Measurements from ENCODE around the gene RABGEF1.
"Not testable (repeated sequence)": the region's sequence is repeated elsewhere in the genome, so short reads cannot be mapped to it uniquely, and the experiment has no call there.

RABGEF1 gene

GRCh38 chr7:66779669-66780409 is 39.3 kb downstream of the RABGEF1 start:
- Mint-ChIP-seq H3K36me3 (peaks cover 37% of the 10 kb centered on the region), H3K4me3 (no peak overlapping the region), H3K9me3 (no peaks in the 10 kb centered on the region), H3K27ac (no peak overlapping the region), H3K4me1 (peaks cover 7% of the 10 kb centered on the region), H3K27me3 (no peaks in the 10 kb centered on the region)
- no peak for ATAC-seq (ENCODE audit: low read depth)
- DNase-seq (ENCODE audit: low spot score in 2 of 2), result no peak

GRCh38 chr7:66781408-66782090 is 41.0 kb downstream of the RABGEF1 start:
- H3K36me3 Mint-ChIP-seq, result peaks cover 30% of the 10 kb centered on the region
- H3K27me3 Mint-ChIP-seq, result no peaks in the 10 kb centered on the region
- DNase-seq (ENCODE audit: low spot score in 2 of 2) (no peak), ATAC-seq (ENCODE audit: low read depth) (no peak)
- H3K9me3 Mint-ChIP-seq, result no peaks in the 10 kb centered on the region
- H3K27ac Mint-ChIP-seq, result peak overlapping the region; percentile 81
- peaks cover 7% of the 10 kb centered on the region for H3K4me1 Mint-ChIP-seq
- H3K4me3 Mint-ChIP-seq, result no peak overlapping the region

GRCh38 chr7:66782875-66783274 is 42.3 kb downstream of the RABGEF1 start:
- H3K4me1 Mint-ChIP-seq; DNase-seq (ENCODE audit: low spot score in 2 of 2); H3K27me3 Mint-ChIP-seq; H3K9me3 Mint-ChIP-seq; H3K27ac Mint-ChIP-seq; H3K4me3 Mint-ChIP-seq; ATAC-seq (ENCODE audit: low read depth): not testable (repeated sequence)
- peaks cover 26% of the 10 kb centered on the region for H3K36me3 Mint-ChIP-seq

DNA sequence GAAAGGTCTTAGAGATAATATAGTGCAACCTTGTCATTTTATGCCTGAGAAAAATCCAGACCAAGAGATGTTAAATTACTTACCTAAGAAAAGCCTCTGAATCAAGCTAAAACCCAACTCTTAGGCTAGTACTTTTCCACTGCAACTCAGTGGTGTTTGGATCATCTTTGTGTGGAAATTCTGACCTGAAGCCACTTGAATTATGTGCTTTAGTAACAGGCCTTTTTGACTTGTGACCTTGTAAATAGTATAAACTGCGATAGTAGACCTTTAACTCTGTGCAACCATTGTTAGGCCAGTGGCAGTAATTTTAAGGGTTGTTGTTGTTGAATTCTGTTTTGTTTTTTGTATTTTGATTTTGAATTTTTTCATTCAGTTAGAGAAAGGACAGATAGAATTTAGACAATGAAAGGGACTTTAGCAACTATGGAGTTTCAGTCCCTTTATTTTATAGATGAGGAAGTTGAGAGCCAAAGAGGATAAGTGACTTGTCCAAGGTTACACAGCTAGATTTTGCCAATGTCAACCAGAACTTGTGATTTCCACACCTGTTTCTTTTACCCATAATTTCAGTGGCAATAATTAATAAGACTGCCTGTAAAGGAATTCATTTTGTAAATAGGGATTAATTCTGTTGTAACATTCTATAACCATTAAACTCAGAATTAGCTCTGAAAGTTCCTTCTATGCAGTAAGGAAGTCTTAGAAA is 43.5 kb downstream of the RABGEF1 start:
- H3K27ac Mint-ChIP-seq; DNase-seq (ENCODE audit: low spot score in 2 of 2); H3K4me3 Mint-ChIP-seq; H3K4me1 Mint-ChIP-seq; H3K27me3 Mint-ChIP-seq; H3K9me3 Mint-ChIP-seq; ATAC-seq (ENCODE audit: low read depth): not testable (repeated sequence)
- H3K36me3 Mint-ChIP-seq, result peaks cover 24% of the 10 kb centered on the region

GRCh38 chr7:66790196-66790595 is 49.7 kb downstream of the RABGEF1 start:
- Mint-ChIP-seq H3K27ac (peak overlapping the region; percentile 50), H3K9me3 (no peaks in the 10 kb centered on the region), H3K4me1 (peaks cover 2% of the 10 kb centered on the region), H3K4me3 (no peak overlapping the region), H3K36me3 (peaks cover 23% of the 10 kb centered on the region), H3K27me3 (no peaks in the 10 kb centered on the region)
- no peak for DNase-seq (ENCODE audit: low spot score in 2 of 2)
- no peak for ATAC-seq (ENCODE audit: low read depth)

DNA sequence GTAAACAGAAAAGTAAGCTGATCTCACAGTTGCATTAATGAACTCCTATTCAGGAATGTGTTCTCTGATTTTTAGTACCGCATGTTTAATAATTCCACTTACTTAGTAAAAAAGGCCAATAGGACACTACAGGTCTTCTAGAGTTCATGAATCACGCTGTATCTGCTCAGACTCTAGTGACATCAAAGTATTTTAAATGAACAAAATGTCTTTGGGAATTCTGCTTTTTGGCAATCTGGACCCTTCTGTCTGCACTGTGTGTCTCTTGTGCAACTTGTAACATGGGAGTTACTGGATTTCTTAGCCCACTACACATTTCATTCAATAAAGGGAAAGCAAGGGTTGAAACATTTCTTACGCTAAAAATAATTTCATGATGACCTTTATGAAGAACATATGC is 50.2 kb downstream of the RABGEF1 start:
- Mint-ChIP-seq H3K27ac (no peak overlapping the region), H3K9me3 (no peaks in the 10 kb centered on the region), H3K4me3 (no peak overlapping the region), H3K36me3 (peaks cover 23% of the 10 kb centered on the region), H3K27me3 (no peaks in the 10 kb centered on the region), H3K4me1 (peaks cover 2% of the 10 kb centered on the region)
- ATAC-seq (ENCODE audit: low read depth) (no peak), DNase-seq (ENCODE audit: low spot score in 2 of 2) (no peak)

DNA sequence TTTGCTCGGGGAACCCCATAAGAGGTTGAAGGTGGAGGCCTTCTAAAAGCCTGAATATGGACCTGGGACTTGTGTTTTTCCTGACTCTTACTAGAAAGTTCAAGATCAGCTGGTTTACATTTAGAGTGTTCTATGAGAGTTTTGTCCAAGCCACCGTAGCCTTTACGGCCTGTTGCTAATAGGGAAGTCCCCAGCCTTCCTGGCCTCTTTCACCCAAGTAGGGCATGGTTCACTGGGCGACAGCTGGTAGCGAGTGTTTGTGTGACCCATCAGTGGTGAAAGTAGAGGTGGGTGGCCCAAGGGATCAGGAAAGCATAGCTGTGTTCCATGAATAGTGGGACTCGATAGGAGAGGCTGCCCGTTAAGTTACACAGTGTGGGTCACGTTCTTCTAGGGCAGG is 60.1 kb downstream of the RABGEF1 start:
- Mint-ChIP-seq H3K4me1 (no peaks in the 10 kb centered on the region), H3K27me3 (no peaks in the 10 kb centered on the region)
- ATAC-seq (ENCODE audit: low read depth), result no peak

GRCh38 chr7:66804001-66804400 is 63.5 kb downstream of the RABGEF1 start:
- H3K36me3 Mint-ChIP-seq, result peaks cover 46% of the 10 kb centered on the region
- DNase-seq (ENCODE audit: low spot score in 2 of 2), result no peak
- ATAC-seq (ENCODE audit: low read depth), result no peak
- H3K27ac Mint-ChIP-seq, result no peak overlapping the region
- H3K9me3 Mint-ChIP-seq, result no peaks in the 10 kb centered on the region
- no peaks in the 10 kb centered on the region for H3K4me1 Mint-ChIP-seq
- no peak overlapping the region for H3K4me3 Mint-ChIP-seq
- H3K27me3 Mint-ChIP-seq, result no peaks in the 10 kb centered on the region

More for the DNA sequence above, 60.1 kb downstream of the RABGEF1 start:
- Mint-ChIP-seq H3K4me3 (no peak overlapping the region), H3K27ac (peak overlapping the region; percentile 56), H3K36me3 (peaks cover 43% of the 10 kb centered on the region), H3K9me3 (no peaks in the 10 kb centered on the region)
- DNase-seq (ENCODE audit: low spot score in 2 of 2), result no peak

GRCh38 chr7:66807736-66808135 is 67.2 kb downstream of the RABGEF1 start:
- Mint-ChIP-seq H3K27ac (no peak overlapping the region), H3K9me3 (no peaks in the 10 kb centered on the region), H3K4me3 (no peak overlapping the region), H3K4me1 (no peaks in the 10 kb centered on the region), H3K27me3 (no peaks in the 10 kb centered on the region), H3K36me3 (peaks cover 30% of the 10 kb centered on the region)
- ATAC-seq (ENCODE audit: low read depth) (no peak), DNase-seq (ENCODE audit: low spot score in 2 of 2) (no peak)

- Mint-ChIP-seq H3K4me3 (no peak overlapping the region), H3K4me1 (peaks cover 2% of the 10 kb centered on the region), H3K9me3 (no peaks in the 10 kb centered on the region), H3K27me3 (no peaks in the 10 kb centered on the region), H3K27ac (no peak overlapping the region), H3K36me3 (peaks cover 22% of the 10 kb centered on the region)
- DNase-seq (ENCODE audit: low spot score in 2 of 2) (no peak), ATAC-seq (ENCODE audit: low read depth) (no peak)
Measured at GRCh38 chr7:66810716-66811115, 70.2 kb downstream of the RABGEF1 start.

- not testable (repeated sequence) for DNase-seq (ENCODE audit: low spot score in 2 of 2); H3K9me3 Mint-ChIP-seq; H3K27me3 Mint-ChIP-seq; H3K4me1 Mint-ChIP-seq; ATAC-seq (ENCODE audit: low read depth); H3K4me3 Mint-ChIP-seq; H3K36me3 Mint-ChIP-seq
- peak overlapping the region; percentile 25 for H3K27ac Mint-ChIP-seq
Measured at GRCh38 chr7:66815186-66815875, 74.8 kb downstream of the RABGEF1 start.

GRCh38 chr7:66815951-66816350 is 75.4 kb downstream of the RABGEF1 start:
- no peaks in the 10 kb centered on the region for H3K27me3 Mint-ChIP-seq
- peaks cover 6% of the 10 kb centered on the region for H3K4me1 Mint-ChIP-seq
- H3K4me3 Mint-ChIP-seq, result no peak overlapping the region
- ATAC-seq (ENCODE audit: low read depth) (no peak), DNase-seq (ENCODE audit: low spot score in 2 of 2) (no peak)
- no peaks in the 10 kb centered on the region for H3K36me3 Mint-ChIP-seq
- H3K9me3 Mint-ChIP-seq, result no peaks in the 10 kb centered on the region
- H3K27ac Mint-ChIP-seq, result peak overlapping the region; percentile 25

DNA sequence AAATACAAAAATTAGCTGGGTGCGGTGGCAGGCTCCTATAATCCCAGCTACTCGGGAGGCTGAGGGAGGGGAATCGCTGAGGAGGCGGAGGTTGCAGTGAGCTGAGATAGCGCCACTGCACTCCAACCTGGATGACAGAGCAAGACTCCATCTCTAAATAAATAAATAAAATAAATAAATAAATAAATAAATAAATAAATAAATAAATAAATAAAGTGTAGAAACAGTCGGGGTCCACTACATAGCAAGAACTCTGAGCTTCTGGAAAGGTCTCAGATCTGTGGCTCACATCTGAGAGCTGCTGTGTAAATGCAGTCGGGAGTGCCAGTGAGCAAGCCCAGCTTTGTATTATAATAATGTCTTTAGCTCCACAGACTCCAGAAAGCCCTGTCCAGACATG is 76.1 kb downstream of the RABGEF1 start:
- not testable (repeated sequence) for H3K4me1 Mint-ChIP-seq; H3K27me3 Mint-ChIP-seq; H3K36me3 Mint-ChIP-seq; ATAC-seq (ENCODE audit: low read depth); H3K9me3 Mint-ChIP-seq; DNase-seq (ENCODE audit: low spot score in 2 of 2); H3K4me3 Mint-ChIP-seq
- H3K27ac Mint-ChIP-seq, result peak overlapping the region; percentile 77
